ENCODE results near the gene DIPK1C.

GRCh38 chr18:74425876-74426275, 31.2 kb downstream of the DIPK1C start:
- TF ChIP-seq CTCF (IDR thresholded peaks at IDR 0.05; ENCODE audit: insufficient read depth, low read length) (no peak), POLR2AphosphoS5 (IDR thresholded peaks at IDR 0.05; ENCODE audit: low read depth) (no peak), GABPA (IDR thresholded peaks at IDR 0.05; ENCODE audit: low read depth) (no peak), REST (IDR thresholded peaks at IDR 0.05; ENCODE audit: insufficient replicate concordance, low read depth) (no peak)

All from HL-60 (cell line).